GOT3 (cell line): ENCODE measurements around the gene SYT15B.
"Not testable (repeated sequence)": the region's sequence is repeated elsewhere in the genome, so short reads cannot be mapped to it uniquely, and the experiment has no call there.

Source experiments
- DNase-seq: peaks from one replicate; lab custom pipeline; 2025; ENCODE audit warnings: mixed read lengths; lab: John Stamatoyannopoulos, UW

Gene SYT15B

GRCh38 chr10:47725740-47726139, 37.7 kb downstream of the SYT15B start:
- not testable (repeated sequence) for DNase-seq

GRCh38 chr10:47725047-47725446, 38.3 kb downstream of the SYT15B start:
- DNase-seq: not testable (repeated sequence)

- not testable (repeated sequence) for DNase-seq
Observed at GRCh38 chr10:47724119-47724518, 39.3 kb downstream of the SYT15B start.

GRCh38 chr10:47723362-47723761, 40.0 kb downstream of the SYT15B start:
- DNase-seq: not testable (repeated sequence)

- not testable (repeated sequence) for DNase-seq
Observed at GRCh38 chr10:47717011-47717769, 46.2 kb downstream of the SYT15B start.
